ENCODE measurements around the gene PABPN1L. TPM values are rescaled to one million over a fixed set of nuclear protein-coding genes. Genes with fewer than 3 reads are reported as not detected.

Gene PABPN1L
- total RNA-seq, 1 donor from 2014 or later, result 0.40 TPM

GRCh38 chr16:88850531-88851199 is 15.8 kb downstream of the PABPN1L start:
- Mint-ChIP-seq H3K4me1 (peaks cover 3% of the 10 kb centered on the region), H3K27me3 (ENCODE audit: low read depth) (no peaks in the 10 kb centered on the region), H3K4me3 (no peak overlapping the region), H3K27ac (no peak overlapping the region), H3K36me3 (peaks cover 5% of the 10 kb centered on the region), H3K9me3 (no peaks in the 10 kb centered on the region)
- DNase-seq (ENCODE audit: low spot score in 2 of 2, unreplicated experiment in 2 of 2), result no peak
- no peak for TF ChIP-seq CTCF (IDR thresholded peaks at IDR 0.05; ENCODE audit: unreplicated experiment)

GRCh38 chr16:88848557-88848956 is 17.9 kb downstream of the PABPN1L start:
- Mint-ChIP-seq H3K4me3 (no peak overlapping the region), H3K4me1 (no peaks in the 10 kb centered on the region), H3K9me3 (no peaks in the 10 kb centered on the region), H3K36me3 (peaks cover 5% of the 10 kb centered on the region), H3K27me3 (ENCODE audit: low read depth) (no peaks in the 10 kb centered on the region), H3K27ac (no peak overlapping the region)
- TF ChIP-seq CTCF (IDR thresholded peaks at IDR 0.05; ENCODE audit: unreplicated experiment), result no peak
- DNase-seq (ENCODE audit: low spot score in 2 of 2, unreplicated experiment in 2 of 2), result no peak

GRCh38 chr16:88847654-88848053 is 18.8 kb downstream of the PABPN1L start:
- H3K27ac Mint-ChIP-seq, result no peak overlapping the region
- H3K27me3 Mint-ChIP-seq (ENCODE audit: low read depth), result no peaks in the 10 kb centered on the region
- H3K4me3 Mint-ChIP-seq, result no peak overlapping the region
- H3K9me3 Mint-ChIP-seq, result no peaks in the 10 kb centered on the region
- DNase-seq (ENCODE audit: low spot score in 2 of 2, unreplicated experiment in 2 of 2), result no peak
- no peaks in the 10 kb centered on the region for H3K4me1 Mint-ChIP-seq
- peaks cover 5% of the 10 kb centered on the region for H3K36me3 Mint-ChIP-seq
- no peak for TF ChIP-seq CTCF (IDR thresholded peaks at IDR 0.05; ENCODE audit: unreplicated experiment)

- H3K4me1 Mint-ChIP-seq, result no peaks in the 10 kb centered on the region
- H3K27me3 Mint-ChIP-seq (ENCODE audit: low read depth), result no peaks in the 10 kb centered on the region
- no peak overlapping the region for H3K4me3 Mint-ChIP-seq
- TF ChIP-seq CTCF (IDR thresholded peaks at IDR 0.05; ENCODE audit: unreplicated experiment), result no peak
- H3K36me3 Mint-ChIP-seq, result peaks cover 3% of the 10 kb centered on the region
- H3K27ac Mint-ChIP-seq, result no peak overlapping the region
- DNase-seq (ENCODE audit: low spot score in 2 of 2, unreplicated experiment in 2 of 2), result no peak
- H3K9me3 Mint-ChIP-seq, result no peaks in the 10 kb centered on the region
These were observed 20.4 kb downstream of the PABPN1L start for GRCh38 chr16:88846088-88846487.

DNA sequence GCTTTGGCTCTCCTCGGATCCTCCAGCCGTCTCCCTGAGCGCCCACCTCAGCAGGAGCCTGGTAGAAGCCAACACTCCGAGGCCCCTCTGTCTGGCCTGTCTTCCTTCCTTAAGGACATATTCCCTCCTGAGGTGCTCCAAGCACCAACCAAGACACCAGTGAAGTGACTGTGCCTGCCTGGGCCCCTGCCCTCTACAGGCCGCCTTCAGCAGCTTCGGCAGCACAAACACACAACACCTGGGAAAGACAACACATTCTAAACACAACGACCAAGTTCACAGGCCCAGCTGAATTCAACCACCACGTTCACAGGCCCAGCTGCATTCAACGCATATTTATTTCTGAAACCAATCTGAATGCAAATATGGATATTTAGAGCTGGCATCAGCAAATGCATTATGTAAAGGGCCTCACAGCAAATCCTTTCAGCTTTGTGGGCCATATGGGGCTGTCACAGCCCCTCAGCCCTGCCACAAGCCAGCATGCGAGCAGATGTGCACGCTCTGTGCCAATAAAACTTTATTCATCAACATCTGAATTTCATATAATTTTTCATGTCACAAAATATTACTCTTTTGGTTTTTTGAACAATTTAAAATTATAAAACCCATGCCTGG is 21.9 kb downstream of the PABPN1L start:
- no peaks in the 10 kb centered on the region for H3K9me3 Mint-ChIP-seq
- H3K27ac Mint-ChIP-seq, result no peak overlapping the region
- H3K27me3 Mint-ChIP-seq (ENCODE audit: low read depth), result no peaks in the 10 kb centered on the region
- TF ChIP-seq CTCF (IDR thresholded peaks at IDR 0.05; ENCODE audit: unreplicated experiment), result no peak
- no peak for DNase-seq (ENCODE audit: low spot score in 2 of 2, unreplicated experiment in 2 of 2)
- H3K4me1 Mint-ChIP-seq, result no peaks in the 10 kb centered on the region
- H3K4me3 Mint-ChIP-seq, result no peak overlapping the region
- peaks cover 2% of the 10 kb centered on the region for H3K36me3 Mint-ChIP-seq
